GM04504 (cell line): Measurements from ENCODE around the gene SPDYE5.
"Not testable (repeated sequence)": the region's sequence is repeated elsewhere in the genome, so short reads cannot be mapped to it uniquely, and the experiment has no call there.

Experiments
- DNase-seq: peaks from one replicate; pipeline ENCODE4 v3.0.0-alpha.2; 2012; ENCODE audit warnings: low read depth

The SPDYE5 gene, protein sequence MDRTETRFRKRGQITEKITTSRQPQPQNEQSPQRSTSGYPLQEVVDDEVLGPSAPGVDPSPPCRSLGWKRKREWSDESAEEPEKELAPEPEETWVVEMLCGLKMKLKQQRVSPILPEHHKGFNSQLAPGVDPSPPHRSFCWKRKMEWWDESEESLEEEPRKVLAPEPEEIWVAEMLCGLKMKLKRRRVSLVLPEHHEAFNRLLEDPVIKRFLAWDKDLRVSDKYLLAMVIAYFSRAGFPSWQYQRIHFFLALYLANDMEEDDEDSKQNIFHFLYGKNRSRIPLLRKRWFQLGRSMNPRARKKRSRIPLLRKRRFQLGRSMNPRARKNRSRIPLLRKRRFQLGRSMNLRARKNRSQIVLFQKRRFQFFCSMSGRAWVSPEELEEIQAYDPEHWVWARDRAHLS

GRCh38 chr7:75492020-75492419 lies at the start of gene SPDYE5:
Gene SPDYE5, plus strand, starts transcription at chr7:75492320. Its CDS starts 1,728 bp downstream, at chr7:75494048.
- not testable (repeated sequence) for DNase-seq

DNA sequence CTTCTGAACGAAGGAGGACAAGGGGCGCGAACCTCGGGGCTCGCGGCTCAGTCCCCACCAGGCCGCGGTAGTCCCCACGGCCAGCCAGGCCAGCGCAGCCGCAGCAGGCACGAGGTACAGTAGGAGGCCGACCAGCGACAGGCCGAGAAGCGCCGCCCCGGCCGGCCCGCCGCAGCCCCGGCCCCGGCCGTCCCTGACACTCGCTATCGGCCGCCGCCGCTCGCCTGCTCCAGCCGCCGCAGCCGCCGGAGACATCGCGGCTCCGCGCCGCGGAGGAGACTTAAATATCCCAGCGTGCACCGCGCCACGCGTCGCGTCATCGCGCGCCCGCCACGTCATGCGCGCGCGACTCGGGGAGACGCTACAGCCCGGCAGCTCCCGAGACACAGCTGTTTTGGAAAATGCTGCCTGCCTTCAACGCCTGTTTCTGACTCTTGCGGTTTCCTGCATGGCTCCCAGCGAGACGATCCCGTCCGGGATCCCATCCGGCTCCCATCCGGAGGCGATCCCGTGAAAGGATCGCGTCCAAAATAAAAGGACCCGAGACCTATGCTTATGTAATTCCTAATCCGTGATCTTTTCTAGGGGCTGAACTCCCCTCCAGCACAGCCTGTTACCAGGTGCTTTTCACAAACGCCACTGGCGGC lies 49.5 kb upstream of the SPDYE5 start:
- DNase-seq = not testable (repeated sequence)

GRCh38 chr7:75449946-75450345 lies 42.2 kb upstream of the SPDYE5 start:
- not testable (repeated sequence) for DNase-seq

GRCh38 chr7:75452494-75452955 lies 39.6 kb upstream of the SPDYE5 start:
- not testable (repeated sequence) for DNase-seq

DNA sequence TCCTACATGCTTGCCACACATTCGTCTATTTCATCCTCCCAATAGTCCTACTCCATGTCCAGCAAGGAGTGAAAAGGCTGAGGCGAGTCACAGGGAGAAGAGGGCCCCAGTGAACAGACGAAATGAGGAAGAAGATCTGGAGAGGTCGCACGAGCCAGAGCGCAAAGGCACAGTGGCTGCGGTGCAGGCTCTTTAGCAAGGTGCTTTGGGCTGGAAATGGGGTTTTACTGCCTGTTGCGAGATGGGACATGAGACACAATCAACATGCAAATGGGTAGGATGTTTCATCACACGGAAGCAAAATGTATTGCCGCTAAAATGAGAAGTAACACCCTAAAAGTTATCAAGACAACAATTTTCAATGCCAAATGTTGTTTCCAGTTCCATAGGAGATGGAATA lies 35.7 kb upstream of the SPDYE5 start:
- not testable (repeated sequence) for DNase-seq

DNA sequence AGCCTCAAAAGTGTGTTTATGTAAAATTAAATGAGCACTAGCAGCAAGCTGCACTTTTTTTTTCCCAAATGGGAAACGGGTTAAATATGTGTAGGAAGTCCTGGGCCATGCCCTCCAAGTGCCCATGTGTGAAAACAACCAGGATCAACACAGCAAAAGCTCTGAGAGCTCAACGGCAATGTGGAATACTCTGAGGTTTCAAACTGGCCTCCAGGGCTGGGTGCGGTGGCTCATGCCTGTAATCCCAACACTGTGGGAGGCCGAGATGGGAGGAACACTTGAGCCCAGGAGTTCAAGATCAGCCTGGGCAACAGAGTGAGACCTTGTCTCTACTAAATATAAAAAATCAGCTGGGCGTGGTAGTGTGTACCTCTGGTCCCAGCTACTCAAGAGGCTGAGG lies 34.1 kb upstream of the SPDYE5 start:
- DNase-seq = not testable (repeated sequence)

DNA sequence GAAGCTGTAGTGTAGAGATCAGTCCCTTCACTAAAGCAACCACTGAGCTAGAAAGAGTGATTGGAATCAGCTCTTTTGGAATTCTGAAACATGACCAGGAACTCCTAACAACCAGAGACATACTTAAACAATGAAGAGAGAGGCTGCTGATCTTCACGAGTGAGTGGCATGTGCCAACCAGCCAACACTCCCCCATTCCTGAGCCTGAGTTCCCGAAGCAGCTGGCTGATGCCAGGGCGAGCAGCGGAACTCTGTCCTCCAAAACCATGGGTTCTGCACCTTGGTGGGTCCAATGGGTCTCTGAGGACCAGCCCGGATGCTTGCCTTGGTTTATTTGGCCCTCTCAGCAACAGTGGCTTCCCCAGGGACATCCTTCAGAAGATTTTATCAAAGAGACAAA lies 31.6 kb upstream of the SPDYE5 start:
- not testable (repeated sequence) for DNase-seq

- DNase-seq = not testable (repeated sequence)
These were observed 22.0 kb upstream of the SPDYE5 start for GRCh38 chr7:75470166-75470565.

GRCh38 chr7:75477457-75477856 lies 14.7 kb upstream of the SPDYE5 start:
- not testable (repeated sequence) for DNase-seq

DNA sequence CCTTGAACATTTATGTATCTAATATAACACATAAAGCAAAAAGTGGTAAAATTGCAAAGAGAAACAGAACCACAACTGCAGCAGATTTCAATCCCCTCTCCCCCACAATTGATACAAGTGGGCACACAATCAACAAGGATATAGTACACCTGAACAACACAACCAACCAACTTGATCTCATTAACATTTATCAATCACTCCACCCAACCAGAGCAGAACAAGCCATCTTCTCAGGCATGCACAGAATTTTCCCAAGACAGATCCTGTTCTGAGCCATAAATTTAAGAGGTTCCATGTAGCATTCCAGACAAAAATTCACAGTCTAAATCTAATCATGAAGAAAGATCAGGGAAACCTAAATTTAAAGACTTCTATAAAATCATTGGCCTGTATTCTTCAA lies 11.8 kb upstream of the SPDYE5 start:
- DNase-seq = not testable (repeated sequence)

DNA sequence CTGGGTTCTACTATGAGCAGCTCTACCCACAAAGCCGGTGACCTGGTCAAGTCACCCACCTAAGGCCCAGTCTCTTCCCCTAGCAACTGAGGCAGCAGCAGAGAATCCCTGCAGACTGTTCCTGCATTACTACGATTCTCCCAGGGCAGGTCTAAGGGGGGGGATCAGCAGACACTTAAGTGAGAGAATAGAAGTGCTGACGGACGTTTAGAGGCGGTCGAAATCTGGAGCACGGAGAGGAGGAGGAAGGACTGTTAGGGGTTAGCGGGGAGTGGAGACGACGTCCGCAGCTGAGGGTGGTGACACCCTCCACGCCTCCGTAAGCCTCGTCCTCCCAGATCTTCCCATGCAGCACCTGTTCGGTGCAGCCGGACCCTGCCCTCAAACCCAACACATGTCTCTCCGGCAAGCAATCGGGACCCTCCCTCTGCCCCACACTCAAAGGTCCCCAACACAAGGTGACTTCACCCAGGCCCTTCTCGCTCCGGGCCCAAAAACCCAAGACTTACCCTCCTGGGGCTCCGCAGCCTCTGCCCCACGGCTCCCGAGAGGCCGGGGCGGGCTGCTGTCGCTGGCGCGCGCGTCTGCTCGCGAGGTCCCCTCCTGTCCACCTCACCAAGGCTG lies 6.7 kb upstream of the SPDYE5 start:
- not testable (repeated sequence) for DNase-seq

- DNase-seq = peak; percentile 76
These were observed 6.0 kb upstream of the SPDYE5 start, which contains the start of gene POM121C for GRCh38 chr7:75485979-75486643. Gene POM121C, minus strand, starts transcription at chr7:75486299. Its CDS starts 44,803 bp downstream, at chr7:75441496.

DNA sequence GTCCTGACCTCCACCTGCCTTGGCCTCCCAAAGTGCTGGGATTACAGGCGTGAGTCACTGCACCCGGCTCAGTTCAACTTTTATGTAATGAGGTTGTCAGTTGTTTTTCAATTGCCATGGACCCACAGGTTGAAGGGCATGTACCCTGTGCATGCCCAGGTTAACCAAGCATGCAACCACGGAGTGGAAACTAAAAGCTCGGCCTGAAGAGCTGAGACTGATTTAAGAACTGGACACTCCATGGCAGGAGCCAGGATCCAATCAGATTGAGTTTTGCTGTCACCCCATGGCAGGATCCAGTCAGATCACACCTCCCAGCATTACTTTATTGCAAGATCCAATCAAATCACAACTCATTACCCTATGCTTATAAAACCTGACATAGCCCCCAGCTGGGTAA lies 16.9 kb downstream of the SPDYE5 start:
- DNase-seq = not testable (repeated sequence)

GRCh38 chr7:75518842-75519241 lies 26.7 kb downstream of the SPDYE5 start:
- not testable (repeated sequence) for DNase-seq

GRCh38 chr7:75521727-75522126 lies 29.6 kb downstream of the SPDYE5 start:
- DNase-seq = not testable (repeated sequence)

DNA sequence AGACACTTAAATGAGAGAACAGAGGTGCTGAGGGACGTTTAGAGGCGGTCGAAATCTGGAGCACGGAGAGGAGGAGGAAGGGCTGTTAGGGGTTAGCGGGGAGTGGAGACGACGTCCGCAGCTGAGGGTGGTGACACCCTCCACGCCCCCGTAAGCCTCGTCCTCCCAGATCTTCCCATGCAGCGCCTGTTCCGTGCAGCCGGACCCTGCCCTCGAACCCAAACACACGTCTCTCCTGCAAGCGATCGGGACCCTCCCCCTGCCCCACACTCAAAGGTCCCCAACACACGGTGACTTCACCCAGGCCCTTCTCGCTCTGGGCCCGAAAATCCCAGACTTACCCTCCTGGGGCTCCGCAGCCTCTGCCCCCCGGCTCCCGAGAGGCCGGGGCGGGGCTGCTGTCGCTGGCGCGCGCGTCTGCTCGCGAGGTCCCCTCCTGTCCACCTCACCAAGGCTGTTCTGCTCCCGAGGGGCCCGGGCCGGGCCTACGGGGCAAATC lies 35.2 kb downstream of the SPDYE5 start:
- not testable (repeated sequence) for DNase-seq

DNA sequence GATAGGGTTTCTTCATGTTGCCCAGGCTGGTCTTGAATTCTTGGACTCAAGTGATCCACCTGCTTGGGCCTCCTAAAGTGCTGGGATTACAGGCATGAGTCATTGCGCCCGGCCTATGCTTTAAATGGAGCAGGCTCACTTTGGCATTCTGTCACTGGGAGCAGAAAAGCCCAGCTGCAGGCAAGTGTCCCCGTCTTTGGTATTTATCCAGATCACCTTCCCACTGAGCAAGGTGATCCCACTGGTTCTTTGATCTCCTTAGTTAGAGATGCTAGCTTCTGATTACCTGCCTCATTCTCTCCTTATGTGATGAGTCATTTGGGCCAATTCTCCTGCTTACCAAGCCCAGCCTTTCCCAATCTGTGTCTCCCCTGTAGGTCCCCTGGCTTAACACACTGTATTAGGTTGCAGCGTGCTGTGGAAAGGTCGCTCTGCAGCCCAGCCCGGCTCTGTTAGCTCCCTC lies 39.3 kb downstream of the SPDYE5 start:
- DNase-seq = no peak

- DNase-seq = no peak
These were observed 40.5 kb downstream of the SPDYE5 start for GRCh38 chr7:75532639-75533038.

DNA sequence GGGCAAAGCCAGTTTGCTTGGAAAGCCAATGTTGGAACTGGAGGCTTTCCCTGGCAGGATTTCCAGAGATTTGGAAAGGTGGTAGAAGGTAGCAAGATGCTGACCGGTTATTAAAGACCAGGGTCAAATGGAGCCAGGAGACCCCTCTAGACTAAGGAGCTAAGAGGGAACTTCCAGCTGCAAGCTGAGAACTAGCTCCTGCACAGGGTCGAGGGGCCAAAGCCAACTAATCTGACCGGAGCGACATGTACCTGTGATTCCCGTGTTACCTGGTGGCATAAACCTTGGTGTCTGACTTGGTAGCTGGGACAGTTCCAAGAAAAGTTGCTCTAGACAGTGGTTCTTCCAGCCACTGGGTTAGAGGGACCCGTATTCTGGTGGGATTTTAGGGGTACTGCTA lies 41.8 kb downstream of the SPDYE5 start:
- no peak for DNase-seq

DNA sequence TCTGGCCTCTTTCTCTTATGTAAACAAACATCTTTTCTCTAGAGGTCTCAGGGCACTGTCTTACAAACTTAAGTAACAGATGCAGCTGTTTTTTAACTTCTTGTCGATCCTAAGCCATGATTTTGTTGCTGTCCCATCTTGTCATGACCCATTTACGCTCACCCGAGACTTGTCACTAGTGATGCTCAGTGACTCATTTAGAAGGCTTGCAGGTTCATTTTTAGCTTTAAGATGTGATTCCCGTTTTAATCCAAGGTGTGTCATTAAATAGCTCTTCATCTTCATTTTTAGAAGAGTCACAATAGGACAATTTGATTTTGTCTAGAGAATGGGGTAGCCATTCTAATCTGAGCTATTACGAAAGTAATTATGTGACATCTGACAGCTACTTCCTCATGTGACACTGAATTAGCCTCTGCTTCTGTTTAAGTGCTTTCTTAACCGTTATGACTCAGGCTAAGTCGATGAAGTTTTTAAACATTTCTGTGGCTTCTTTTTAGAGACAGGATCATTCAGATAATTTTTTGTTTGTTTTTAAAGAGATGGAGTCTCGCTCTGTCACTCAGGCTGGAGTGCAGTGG lies 42.7 kb downstream of the SPDYE5 start:
- peak; percentile 15 for DNase-seq

- DNase-seq = no peak
These were observed 44.4 kb downstream of the SPDYE5 start for GRCh38 chr7:75536491-75536890.
